Type B pancreatic cell (in vitro differentiated cells): Measurements from ENCODE around the gene DOC2B. TPM values are rescaled to one million over a fixed set of nuclear protein-coding genes. Genes with fewer than 3 reads are reported as not detected.
A peak's percentile ranks its signal among the peaks of the same experiment; 100 is the strongest.
"Not testable (repeated sequence)": the region's sequence is repeated elsewhere in the genome, so short reads cannot be mapped to it uniquely, and the experiment has no call there.

Experiments used
- DNase-seq: peaks from one replicate; pipeline ENCODE4 v3.0.0; 2021; ENCODE audit warnings: mixed read lengths; ENCODE audit not compliant: unreplicated experiment; ENCODE audit errors: extremely low spot score
- H3K27ac Mint-ChIP-seq: 2 replicates; pipeline ENCODE4 v1.8.0; 2021; ENCODE audit warnings: mild to moderate bottlenecking, mixed read lengths
- H3K27me3 Mint-ChIP-seq: 2 replicates; pipeline ENCODE4 v1.8.0; 2021; ENCODE audit warnings: mixed read lengths
- H3K36me3 Mint-ChIP-seq: 2 replicates; pipeline ENCODE4 v1.8.0; 2021; ENCODE audit warnings: mixed read lengths
- H3K4me1 Mint-ChIP-seq: one replicate; pipeline ENCODE4 v1.8.0; 2021; ENCODE audit warnings: mixed read lengths; ENCODE audit not compliant: unreplicated experiment
- H3K4me3 Mint-ChIP-seq: 2 replicates; pipeline ENCODE4 v1.8.0; 2021; ENCODE audit warnings: mild to moderate bottlenecking, mixed read lengths
- H3K9me3 Mint-ChIP-seq: 2 replicates; pipeline ENCODE4 v1.8.0; 2021; ENCODE audit warnings: mixed read lengths
- total RNA-seq: library from RNA; stranded (reverse); gene quantifications from 2 replicates; pipeline ENCODE4 v1.2.1, GENCODE V29; 2021; ENCODE audit warnings: low replicate concordance
- TF ChIP-seq, protein P1 (sequence below): fragments of 200-600 bp; sonication (generic); conservative IDR thresholded peaks from 2 replicates; pipeline ENCODE4 v1.5.0; 2021; ENCODE audit warnings: antibody characterized with exemption, mild to moderate bottlenecking

DOC2B gene
- total RNA-seq, 1 donor from 2014 or later = 6.3 TPM

DNA sequence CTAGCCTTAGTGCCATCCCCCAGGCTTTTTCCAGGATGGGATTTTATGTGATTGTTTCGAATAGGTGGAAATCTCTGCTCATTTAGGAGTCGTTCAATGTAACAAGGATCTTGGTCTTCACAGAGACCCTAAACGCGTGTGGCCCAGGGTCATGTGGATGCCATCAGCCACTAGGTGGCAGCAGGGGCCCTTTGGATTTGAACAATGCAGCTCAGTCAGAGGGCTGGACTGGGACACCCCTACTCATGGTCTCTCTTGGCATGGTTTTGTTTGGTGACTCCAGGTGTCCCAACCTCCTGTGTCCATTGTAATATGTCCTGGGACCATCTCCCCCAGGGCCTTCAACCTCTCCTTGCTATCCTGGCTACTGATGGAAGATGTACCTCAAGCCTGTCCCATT lies 44.9 kb downstream of the DOC2B start:
- TF ChIP-seq, protein P1, sequence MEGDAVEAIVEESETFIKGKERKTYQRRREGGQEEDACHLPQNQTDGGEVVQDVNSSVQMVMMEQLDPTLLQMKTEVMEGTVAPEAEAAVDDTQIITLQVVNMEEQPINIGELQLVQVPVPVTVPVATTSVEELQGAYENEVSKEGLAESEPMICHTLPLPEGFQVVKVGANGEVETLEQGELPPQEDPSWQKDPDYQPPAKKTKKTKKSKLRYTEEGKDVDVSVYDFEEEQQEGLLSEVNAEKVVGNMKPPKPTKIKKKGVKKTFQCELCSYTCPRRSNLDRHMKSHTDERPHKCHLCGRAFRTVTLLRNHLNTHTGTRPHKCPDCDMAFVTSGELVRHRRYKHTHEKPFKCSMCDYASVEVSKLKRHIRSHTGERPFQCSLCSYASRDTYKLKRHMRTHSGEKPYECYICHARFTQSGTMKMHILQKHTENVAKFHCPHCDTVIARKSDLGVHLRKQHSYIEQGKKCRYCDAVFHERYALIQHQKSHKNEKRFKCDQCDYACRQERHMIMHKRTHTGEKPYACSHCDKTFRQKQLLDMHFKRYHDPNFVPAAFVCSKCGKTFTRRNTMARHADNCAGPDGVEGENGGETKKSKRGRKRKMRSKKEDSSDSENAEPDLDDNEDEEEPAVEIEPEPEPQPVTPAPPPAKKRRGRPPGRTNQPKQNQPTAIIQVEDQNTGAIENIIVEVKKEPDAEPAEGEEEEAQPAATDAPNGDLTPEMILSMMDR = peak; percentile 72

DNA sequence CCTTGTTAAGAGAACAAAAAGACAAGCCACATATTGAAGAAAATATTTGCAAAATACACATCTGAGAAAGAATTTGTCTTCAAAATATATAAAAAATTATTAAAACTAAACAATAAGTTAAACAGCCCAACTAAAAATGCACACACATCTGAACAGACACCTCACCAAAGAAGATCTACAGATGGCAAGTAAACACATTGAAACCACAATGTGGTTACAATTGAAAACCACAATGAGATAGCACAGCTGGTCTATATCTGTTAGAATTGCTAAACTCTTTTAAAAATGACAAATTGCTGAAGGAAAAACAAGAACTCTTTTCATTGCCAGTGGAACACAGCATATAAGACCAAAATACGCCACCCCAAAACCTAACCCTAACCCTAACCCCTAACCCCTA lies 45.6 kb downstream of the DOC2B start:
- H3K4me1 Mint-ChIP-seq = not testable (repeated sequence)

More for the DNA sequence above, 44.9 kb downstream of the DOC2B start:
- H3K4me1 Mint-ChIP-seq, H3K4me3 Mint-ChIP-seq, H3K27me3 Mint-ChIP-seq, H3K9me3 Mint-ChIP-seq, H3K27ac Mint-ChIP-seq, H3K36me3 Mint-ChIP-seq: not testable (repeated sequence)
- peak; percentile 78 for DNase-seq

DNA sequence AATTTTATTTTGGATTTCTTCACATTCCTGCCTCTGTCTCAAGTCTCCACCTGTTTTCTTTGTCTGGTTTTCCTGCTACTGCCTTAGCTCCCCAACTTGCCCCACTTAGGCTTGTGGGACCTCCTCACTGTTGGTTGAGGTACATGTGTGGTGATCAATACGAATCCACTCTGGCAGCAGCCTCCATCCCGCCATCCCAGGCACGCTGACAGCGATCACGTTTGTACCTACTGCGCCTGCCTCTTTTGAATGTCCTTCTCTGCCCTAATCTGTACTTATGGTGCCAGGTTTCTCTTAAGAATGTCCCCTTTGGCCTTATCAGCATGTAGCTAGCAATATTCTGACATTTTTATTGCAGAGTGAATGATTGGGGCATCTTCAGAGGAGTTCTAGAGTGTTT lies 46.4 kb downstream of the DOC2B start:
- not testable (repeated sequence) for H3K9me3 Mint-ChIP-seq, H3K4me1 Mint-ChIP-seq, H3K36me3 Mint-ChIP-seq

More for the DNA sequence above, 45.6 kb downstream of the DOC2B start:
- not testable (repeated sequence) for H3K4me3 Mint-ChIP-seq, H3K27me3 Mint-ChIP-seq, H3K36me3 Mint-ChIP-seq, H3K9me3 Mint-ChIP-seq, H3K27ac Mint-ChIP-seq, DNase-seq

DNA sequence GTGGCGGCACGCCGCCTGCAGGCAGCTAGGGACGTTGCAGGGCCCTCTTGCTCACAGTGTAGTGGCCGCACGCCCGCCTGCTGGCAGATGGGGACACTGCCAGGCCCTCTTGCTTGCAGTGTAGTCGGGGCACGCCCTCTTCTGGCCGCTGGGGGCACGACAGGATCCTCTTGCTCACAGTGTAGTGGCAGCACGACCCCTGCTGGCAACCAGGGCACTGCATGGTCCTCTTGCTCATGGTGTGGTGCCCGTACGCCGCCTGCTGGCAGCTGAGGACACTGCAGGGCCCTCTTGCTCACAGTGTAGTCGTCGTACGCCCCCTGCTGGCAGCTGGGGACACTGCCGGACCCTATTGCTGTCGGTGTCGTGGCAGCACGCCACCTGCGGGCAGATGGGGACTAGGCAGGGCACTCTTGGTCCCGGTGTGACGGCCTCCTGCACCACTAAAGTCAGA lies 47.1 kb downstream of the DOC2B start:
- H3K27me3 Mint-ChIP-seq, H3K27ac Mint-ChIP-seq: not testable (repeated sequence)

More for the DNA sequence above, 46.4 kb downstream of the DOC2B start:
- DNase-seq, H3K27ac Mint-ChIP-seq, H3K27me3 Mint-ChIP-seq, H3K4me3 Mint-ChIP-seq: not testable (repeated sequence)

DNA sequence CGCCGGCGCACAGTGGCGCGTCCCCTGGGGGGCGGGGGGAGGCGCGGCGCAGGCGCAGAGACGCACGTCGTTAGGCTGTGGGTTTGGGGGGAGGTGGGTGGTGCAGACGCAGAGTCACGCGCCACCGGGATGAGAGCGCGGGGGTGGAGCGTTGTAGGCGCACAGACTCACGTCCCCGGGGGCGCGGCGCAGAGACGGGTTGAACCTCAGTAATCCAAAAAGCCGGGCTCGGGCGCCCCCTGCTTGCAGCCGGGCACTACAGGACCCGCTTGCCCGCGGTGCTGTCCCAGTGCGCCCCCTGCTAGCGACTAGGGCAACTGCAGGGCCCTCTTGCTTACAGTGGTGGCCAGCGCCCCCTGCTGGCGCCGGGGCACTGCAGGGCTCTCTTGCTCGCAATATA lies 47.5 kb downstream of the DOC2B start:
- not testable (repeated sequence) for H3K4me1 Mint-ChIP-seq, H3K4me3 Mint-ChIP-seq, H3K36me3 Mint-ChIP-seq, H3K27me3 Mint-ChIP-seq, H3K27ac Mint-ChIP-seq, H3K9me3 Mint-ChIP-seq
- DNase-seq = peak; percentile 31

More for the DNA sequence above, 47.1 kb downstream of the DOC2B start:
- H3K4me3 Mint-ChIP-seq, H3K4me1 Mint-ChIP-seq, H3K36me3 Mint-ChIP-seq, H3K9me3 Mint-ChIP-seq: not testable (repeated sequence)
- DNase-seq = peak; percentile 32
- TF ChIP-seq, protein P1 = peak; percentile 58

DNA sequence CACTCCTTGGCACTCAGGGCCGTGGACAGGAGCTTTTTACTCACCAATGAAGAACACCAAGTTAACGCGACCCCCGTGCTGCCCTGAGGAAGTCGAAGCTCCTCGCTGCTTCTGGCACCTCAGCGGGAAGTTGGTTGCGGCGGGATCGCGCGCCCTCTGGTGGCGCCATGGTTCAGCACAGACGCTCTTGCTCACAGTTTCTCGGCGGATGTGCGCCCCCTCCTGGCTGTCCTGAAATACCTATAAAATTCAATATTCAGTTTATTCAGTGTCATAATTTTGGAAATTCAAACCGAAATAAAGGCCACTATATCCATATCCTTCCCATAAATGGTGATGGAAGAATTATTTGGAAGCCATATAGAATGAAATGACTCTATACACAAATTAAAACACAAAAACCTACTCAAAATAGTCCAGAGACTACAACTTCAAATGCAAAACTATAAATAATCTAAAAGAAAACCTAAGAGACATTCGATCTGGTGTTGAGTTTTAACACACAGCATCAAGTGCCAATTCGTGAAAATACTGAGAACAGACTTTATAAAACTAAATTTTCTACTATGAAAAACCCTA lies 63.0 kb downstream of the DOC2B start:
- not testable (repeated sequence) for H3K27me3 Mint-ChIP-seq, H3K4me1 Mint-ChIP-seq, H3K36me3 Mint-ChIP-seq, H3K9me3 Mint-ChIP-seq, H3K4me3 Mint-ChIP-seq, H3K27ac Mint-ChIP-seq
- TF ChIP-seq, protein P1 = peak; percentile 65
- DNase-seq = peak; percentile 48

DNA sequence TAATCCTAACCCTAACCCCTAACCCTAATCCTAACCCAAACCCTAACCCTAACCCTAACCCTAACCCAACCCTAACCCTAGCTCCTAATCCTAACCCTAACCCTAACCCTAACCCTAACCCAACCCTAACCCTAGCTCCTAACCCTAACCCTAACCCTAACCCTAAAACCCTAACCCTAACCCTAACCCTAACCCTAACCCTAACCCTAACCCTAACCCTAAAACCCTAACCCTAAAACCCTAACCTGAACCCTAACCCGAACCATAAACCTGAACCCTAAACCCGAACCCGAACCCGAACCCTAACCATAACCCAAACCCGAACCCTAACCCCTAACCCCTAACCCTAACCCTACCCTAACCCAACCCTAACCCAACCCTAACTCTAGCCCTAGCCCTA lies 68.3 kb downstream of the DOC2B start:
- H3K27me3 Mint-ChIP-seq, H3K4me3 Mint-ChIP-seq, H3K27ac Mint-ChIP-seq, H3K36me3 Mint-ChIP-seq, H3K9me3 Mint-ChIP-seq, DNase-seq, H3K4me1 Mint-ChIP-seq: not testable (repeated sequence)

Other genes with a start within 250 kb of the DOC2B start
- not detected in 2 replicates for gene SCGB1C2, start 44.1 kb downstream of the DOC2B start, total RNA-seq
- gene RPH3AL, start 171.2 kb upstream of the DOC2B start, total RNA-seq = 13.5 and 14.9 TPM in 2 replicates